ENCODE results near the gene HDAC4.
"Not testable (repeated sequence)": the region's sequence is repeated elsewhere in the genome, so short reads cannot be mapped to it uniquely, and the experiment has no call there.

HDAC4 gene

DNA sequence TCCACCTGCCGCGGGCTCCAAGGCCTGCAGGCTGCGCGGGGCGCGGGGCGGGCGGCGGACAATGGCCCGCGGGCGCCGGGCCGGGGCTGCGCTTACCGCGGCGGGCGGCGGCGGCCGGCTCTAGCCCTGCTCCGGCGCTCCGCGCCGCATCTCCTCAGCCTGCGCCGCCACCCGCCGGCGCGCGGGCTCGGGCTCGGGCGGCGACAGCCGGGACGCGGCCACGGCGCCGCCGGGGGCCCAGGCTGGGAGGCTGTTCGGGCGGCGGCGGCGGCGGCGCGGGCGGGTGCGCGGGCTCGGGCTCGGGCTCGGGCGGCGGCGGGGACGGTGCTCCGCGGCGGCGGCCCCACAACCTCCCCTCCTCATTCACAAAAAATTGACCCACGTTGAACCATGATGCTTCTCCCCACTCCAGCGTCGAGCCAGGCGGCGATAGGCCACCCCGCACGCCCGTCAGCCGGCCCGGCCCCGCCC is at the start of gene HDAC4:
Gene HDAC4, minus strand, starts transcription at position 425 of the 471 bp plus-strand sequence. CDS start 48,321 bp downstream, outside the sequence.
- peak; percentile 56 for DNase-seq (ENCODE audit: insufficient read length, low spot score)
- no peak for FAIRE-seq

- not testable (repeated sequence) for DNase-seq (ENCODE audit: insufficient read length, low spot score); FAIRE-seq
These were observed 48.6 kb upstream of the HDAC4 start for GRCh38 chr2:239449468-239449867.

GRCh38 chr2:239445771-239446524 is 45.1 kb upstream of the HDAC4 start:
- no peak for FAIRE-seq
- no peak for DNase-seq (ENCODE audit: insufficient read length, low spot score)

GRCh38 chr2:239444626-239445577 is 44.1 kb upstream of the HDAC4 start:
- no peak for DNase-seq (ENCODE audit: insufficient read length, low spot score)
- FAIRE-seq = no peak

DNA sequence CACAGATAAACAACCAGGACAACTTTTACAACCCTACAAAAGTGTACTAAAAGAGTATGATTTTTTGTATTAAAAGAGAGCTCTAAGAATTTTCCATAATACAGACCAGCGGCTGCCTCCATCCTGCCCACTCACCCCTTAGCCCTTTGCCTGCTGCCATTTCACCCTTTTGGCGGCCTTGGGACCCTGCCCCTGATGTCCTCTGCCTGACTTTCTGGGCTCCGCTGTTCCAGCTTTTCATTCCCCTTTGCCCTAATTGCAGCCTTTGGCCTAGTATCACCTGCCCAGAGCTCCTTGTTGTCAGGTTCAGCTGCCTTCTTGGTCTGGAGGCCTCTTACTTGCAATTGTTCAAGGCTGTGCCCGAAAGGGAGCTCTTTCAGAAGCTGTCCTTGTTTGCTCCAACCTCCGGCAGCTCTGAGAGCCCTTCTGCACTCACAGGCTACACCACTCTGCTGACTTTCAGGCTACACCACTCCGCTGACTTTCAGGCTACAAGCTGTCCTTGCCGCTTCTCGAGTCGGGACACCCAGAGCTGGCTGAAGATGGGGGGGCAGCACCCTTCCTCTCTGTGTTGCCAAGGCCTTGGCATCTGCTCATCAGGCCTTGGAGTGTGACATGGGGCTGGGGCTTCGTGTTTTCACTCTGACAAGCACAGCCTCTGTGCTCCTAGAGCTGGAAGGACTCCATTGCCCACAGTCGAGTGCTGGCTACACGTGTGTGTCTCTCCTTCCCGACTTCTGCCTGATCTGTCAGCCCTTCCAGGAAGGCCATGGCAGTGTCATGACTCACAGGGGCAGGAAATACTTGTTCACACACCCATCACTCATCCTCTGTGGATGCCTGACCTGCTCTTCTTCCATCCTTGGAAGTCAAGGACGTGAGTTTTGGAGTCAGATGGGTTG is 43.1 kb upstream of the HDAC4 start:
- DNase-seq (ENCODE audit: insufficient read length, low spot score) (no peak), FAIRE-seq (no peak)

DNA sequence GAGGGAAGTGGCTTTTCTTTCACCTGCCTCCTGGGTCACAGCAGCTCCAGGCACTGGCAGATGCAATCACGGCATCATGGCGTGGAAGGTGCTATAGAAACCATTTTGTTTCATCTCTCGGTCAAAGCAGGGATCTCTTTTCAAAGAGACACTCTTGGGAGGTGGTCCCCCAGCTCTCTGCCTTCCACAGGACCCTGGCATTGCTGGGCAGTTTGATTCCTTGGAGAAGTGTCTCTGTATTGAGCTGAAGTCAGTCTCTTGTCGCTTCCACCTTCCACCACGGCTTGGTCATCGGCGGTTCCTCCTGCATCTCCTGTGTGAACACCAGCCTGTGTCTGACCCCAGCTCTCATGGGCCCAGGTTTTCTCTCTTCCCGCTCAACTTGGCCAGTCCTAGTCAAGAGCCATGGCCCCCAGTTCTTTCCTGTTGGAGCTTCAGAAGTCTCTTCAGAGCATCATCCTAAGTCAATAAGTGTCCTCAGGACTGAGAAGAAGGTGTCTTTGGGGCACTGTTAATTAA is 42.3 kb upstream of the HDAC4 start:
- DNase-seq (ENCODE audit: insufficient read length, low spot score) = no peak
- FAIRE-seq = no peak

- no peak for FAIRE-seq
- DNase-seq (ENCODE audit: insufficient read length, low spot score) = no peak
These were observed 41.4 kb upstream of the HDAC4 start for GRCh38 chr2:239442192-239442591.

GRCh38 chr2:239441261-239442078 is 40.6 kb upstream of the HDAC4 start:
- no peak for FAIRE-seq
- no peak for DNase-seq (ENCODE audit: insufficient read length, low spot score)

- DNase-seq (ENCODE audit: insufficient read length, low spot score) = no peak
- FAIRE-seq = no peak
These were observed 39.7 kb upstream of the HDAC4 start for GRCh38 chr2:239440511-239440959.

GRCh38 chr2:239439754-239440315 is 39.0 kb upstream of the HDAC4 start:
- FAIRE-seq (no peak), DNase-seq (ENCODE audit: insufficient read length, low spot score) (no peak)

GRCh38 chr2:239438995-239439753 is 38.4 kb upstream of the HDAC4 start:
- DNase-seq (ENCODE audit: insufficient read length, low spot score) (no peak), FAIRE-seq (no peak)

DNA sequence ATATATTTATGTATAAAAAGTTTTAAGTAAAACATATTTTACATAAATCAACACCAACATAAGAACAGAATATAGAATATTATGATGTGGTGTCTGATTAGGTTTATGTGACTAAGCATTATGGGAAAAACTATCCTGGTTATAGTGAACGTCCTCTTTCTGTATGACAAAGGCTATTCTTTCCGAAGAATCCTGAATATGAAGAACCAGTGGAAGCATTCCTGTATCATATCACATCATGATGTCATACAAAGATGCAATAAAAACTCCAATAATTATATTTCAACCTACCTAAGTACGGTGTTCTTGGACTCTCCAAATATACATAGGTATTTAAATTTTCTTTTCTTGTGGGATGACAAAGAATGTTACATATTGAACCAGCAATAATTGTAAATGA is 37.5 kb upstream of the HDAC4 start:
- DNase-seq (ENCODE audit: insufficient read length, low spot score) (no peak), FAIRE-seq (no peak)

DNA sequence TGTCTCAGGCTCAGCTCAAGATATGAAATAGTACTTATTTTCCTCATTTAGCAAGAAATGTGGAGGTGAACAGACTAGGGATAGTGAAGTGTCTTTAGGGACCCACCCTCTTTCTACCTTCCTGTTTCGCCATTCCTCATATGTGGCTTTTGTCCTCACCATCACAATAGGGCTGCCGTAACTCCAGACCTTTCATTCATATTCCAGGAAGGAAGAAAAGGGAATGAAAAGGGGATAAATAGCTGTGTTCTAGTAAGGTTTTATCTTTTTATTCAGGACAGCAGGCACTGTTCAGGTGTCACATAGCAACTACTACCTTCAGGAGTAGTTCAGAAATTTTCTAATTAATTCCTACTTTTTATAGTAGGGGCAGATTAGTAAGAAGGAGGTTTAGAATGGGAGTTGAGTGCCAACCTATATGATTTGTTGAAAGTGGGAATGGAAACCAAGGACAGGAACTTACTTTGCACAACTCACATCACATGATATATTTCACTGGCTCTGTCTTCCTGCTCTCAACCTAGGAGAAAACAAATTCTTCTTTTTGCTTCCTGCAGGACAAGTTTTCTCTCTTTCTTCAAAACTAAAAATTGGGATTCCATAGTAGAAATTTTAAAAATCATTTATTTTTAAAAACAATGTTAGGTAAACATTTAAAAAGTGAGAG is 36.0 kb upstream of the HDAC4 start:
- no peak for DNase-seq (ENCODE audit: insufficient read length, low spot score)
- FAIRE-seq = no peak

- FAIRE-seq (no peak), DNase-seq (ENCODE audit: insufficient read length, low spot score) (no peak)
These were observed 35.3 kb upstream of the HDAC4 start for GRCh38 chr2:239436076-239436475.

DNA sequence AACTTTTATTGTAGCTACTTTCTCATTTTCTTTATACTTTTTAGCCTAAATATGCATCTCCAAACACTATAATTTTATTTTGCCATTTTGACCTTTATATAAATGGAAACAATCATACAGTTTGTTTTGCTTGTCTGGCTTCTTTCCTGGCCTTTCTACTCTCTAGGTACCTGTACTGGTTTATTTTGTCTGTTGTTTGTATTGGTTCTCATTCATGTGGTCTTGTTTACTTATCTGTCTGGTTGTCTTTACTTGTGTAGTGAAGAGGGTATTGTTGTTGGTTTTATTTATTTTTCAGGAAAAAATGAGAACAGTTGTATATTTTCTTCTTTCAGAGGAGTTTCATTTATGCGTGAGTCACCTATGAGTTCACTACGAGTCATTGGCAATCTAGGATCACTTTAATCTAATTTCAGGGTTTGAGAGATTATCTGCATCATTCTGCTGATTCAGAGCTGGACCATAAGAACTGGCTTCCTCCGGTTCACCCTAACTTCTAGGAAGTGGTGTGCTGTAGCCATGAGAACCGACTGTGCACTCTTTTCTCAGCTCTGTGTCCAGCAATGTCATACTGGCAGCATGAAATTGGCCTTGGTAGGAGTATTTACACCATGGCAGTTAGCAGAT is 33.1 kb upstream of the HDAC4 start:
- FAIRE-seq (no peak), DNase-seq (ENCODE audit: insufficient read length, low spot score) (no peak)

DNA sequence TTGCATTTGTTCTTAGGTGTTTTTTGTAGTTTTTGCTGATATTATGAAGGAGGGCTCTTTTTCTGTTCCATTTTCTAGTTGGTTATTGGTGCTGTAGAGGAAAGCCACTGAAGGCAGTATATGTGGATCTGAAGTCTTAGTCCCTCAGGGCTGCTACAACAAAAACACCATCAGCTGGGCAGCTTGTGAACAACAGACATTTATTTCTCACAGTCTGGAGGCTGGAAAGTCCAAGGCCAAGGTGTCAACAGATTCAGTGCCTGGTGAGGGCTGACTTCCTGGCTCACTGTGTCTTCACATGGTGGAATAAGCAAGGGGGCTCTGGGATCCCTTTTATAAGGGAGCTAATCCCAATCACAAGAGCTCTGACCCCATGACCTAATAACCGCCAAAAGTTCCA is 31.4 kb upstream of the HDAC4 start:
- no peak for FAIRE-seq
- no peak for DNase-seq (ENCODE audit: insufficient read length, low spot score)

DNA sequence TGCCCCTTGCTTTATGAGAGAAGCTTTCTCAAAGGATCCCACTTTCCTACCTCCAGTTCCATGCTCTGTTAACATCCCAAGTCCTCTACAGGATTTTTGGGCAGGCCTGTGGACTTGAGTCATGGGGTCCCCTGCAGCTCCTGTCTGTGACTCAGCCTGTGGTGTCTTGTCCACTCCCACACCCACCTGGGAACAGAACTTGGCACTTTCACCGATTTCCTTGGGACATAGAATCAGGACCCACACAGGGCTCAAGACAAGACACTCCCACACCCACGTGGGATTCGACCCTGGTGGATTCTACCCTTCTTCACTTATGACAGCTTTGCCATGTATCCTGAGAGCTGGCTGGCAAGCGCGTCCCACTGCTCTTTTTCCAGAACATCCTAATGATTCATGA is 30.7 kb upstream of the HDAC4 start:
- FAIRE-seq = no peak
- no peak for DNase-seq (ENCODE audit: insufficient read length, low spot score)

Measured in GM19239 (cell line).